ENCODE data around the gene PNMA6E.

Gene PNMA6E

DNA sequence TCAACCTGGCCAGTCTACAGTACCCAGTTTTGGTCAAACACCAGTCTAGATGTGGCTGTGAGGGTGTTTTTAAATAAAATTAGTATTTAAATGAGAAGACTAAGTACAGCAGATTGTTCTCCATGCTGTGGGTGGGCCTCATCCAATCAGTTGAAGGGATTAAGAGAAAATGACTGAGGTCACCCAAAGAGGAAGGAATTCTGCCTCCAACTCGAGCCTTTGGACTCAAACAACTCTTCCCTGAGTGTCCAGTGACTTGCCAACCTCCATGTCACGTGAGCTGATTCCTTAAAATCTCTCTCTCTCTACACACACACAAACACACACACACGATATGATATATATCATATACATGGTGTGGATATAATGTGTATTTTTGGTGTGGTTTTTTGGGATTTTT lies 34.7 kb upstream of the PNMA6E start:
- no peak for DNase-seq (ENCODE audit: low read depth)

DNA sequence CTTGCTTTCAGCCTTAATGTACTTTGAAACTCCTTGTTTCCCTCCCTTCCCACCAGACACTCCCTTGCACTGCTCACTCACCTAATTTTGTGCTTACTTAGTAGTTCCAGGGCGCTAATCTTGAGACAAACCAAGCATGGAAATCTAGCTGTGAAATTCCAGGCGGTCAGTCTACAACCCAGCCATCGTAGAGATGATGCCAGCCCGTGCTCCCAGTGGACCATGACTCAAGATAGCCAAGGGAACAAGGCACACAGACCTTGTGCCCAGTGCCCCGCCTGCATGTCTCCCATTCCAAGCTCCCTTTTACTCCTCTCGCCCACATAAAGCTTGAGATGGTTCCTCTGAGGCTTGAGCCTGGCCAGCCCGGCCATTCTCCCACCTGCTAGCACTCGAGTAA lies 33.7 kb upstream of the PNMA6E start:
- DNase-seq (ENCODE audit: low read depth): no peak

GRCh38 chrX:153433781-153434285 lies 32.7 kb upstream of the PNMA6E start:
- DNase-seq (ENCODE audit: low read depth): no peak

DNA sequence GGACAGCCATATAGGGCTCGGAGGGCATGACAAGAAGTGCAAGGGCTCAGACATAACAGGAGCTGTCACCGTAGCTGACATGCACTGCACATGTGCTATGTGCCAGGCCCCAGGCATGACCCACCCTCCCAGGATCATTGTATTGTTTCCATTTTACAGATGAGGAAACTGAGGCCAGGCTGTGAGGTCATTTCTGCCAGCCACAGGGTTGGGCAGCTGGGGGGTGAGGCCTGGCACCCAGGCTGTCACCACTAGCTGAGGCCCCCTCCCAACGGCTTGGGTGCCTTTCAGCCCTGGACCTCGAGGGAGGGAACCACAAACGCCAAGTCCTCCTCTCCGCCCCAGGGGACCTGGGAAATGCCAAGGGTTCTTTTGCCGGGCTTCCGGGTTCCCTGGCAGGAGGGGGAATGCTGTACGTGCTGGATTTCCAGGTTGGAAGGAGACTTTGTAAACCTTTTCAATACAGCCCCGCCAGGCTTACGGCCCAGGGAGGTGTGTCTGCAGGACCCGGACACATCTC lies 32.1 kb upstream of the PNMA6E start:
- DNase-seq (ENCODE audit: low read depth): no peak

GRCh38 chrX:153430796-153431195 lies 29.6 kb upstream of the PNMA6E start:
- no peak for DNase-seq (ENCODE audit: low read depth)

DNA sequence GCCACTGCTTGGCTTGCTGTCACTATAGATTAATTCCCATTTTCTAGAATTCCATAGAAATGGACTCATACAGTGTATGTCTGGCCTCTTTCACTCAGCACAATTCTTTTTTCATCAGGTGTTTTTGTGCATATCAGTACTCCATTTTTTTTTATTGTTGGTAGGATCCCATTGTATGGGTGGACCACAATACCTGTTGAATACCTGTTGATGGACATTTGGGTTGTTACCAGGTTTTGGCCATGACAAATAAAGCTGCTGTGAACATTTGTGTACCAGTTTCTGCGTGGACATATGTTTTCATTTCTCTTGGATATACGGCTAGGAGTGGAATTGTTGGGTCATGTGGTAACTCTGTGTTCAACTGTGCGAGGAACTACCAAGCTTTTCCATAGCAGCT lies 25.1 kb upstream of the PNMA6E start:
- DNase-seq (ENCODE audit: low read depth): no peak

GRCh38 chrX:153423652-153424051 lies 22.5 kb upstream of the PNMA6E start:
- no peak for DNase-seq (ENCODE audit: low read depth)

DNA sequence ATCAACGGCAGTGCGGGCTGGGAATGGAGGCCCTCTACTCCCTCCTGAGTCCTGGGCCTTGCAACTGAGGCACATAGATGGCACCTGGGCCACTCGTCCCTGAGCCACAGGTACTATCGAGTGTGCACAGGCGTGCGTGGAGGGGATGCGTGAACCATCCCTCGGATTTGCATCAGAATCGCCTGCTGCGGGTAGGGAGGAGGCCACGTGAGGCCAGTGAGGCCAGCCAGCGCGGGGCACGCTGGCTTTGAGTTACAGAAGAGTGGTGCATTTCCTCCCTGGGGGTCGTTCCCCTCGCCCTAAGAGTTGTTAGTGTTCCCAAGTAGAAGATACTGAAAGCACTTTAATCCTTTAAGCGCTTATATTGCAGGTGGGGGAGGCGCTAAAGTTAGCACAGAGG lies 20.7 kb upstream of the PNMA6E start:
- no peak for DNase-seq (ENCODE audit: low read depth)

DNA sequence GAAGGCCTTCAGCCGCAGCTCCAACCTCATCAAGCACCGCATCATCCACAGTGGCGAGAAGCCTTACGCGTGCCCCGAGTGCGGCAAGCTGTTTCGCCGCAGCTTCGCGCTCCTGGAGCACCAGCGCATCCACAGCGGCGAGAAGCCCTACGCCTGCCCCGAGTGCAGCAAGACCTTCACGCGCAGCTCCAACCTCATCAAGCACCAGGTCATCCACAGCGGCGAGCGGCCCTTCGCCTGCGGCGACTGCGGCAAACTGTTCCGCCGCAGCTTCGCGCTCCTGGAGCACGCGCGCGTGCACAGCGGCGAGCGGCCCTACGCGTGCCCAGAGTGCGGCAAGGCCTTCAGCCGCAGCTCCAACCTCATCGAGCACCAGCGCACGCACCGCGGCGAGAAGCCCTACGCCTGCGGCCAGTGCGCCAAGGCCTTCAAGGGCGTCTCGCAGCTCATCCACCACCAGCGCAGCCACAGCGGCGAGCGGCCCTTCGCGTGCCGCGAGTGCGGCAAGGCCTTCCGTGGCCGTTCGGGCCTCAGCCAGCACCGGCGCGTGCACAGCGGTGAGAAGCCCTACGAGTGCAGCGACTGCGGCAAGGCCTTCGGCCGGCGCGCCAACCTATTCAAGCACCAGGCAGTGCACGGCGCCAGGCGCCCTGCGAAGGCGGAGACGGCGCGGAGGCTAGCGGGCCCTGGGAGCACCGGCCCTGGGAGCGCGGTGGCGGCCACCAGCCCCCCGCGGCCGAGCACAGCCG lies 19.9 kb upstream of the PNMA6E start:
- DNase-seq (ENCODE audit: low read depth): no peak

DNA sequence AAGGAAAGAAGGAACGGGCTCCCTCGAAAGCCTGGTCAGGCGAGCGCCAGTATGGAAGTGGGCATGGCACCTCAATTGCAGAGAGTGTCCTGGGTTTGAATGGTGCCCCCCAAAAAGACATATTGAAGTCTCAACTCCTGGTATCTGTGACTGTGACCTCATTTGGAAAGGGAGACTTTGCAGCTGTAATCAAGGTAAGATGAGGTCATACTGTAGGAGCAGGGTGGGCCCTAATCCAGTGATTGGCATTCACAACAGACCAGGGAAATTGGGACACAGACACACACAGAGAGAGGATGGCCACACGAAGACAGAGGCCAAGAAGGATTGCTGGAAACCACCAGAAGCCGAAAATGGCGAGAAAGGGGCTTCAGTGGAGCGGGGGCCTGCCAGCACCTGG lies 16.5 kb upstream of the PNMA6E start:
- DNase-seq (ENCODE audit: low read depth): no peak

- no peak for DNase-seq (ENCODE audit: low read depth)
Measured at GRCh38 chrX:153416781-153417450, 15.8 kb upstream of the PNMA6E start.

- DNase-seq (ENCODE audit: low read depth): no peak
Measured at GRCh38 chrX:153414856-153415510, 13.8 kb upstream of the PNMA6E start.

DNA sequence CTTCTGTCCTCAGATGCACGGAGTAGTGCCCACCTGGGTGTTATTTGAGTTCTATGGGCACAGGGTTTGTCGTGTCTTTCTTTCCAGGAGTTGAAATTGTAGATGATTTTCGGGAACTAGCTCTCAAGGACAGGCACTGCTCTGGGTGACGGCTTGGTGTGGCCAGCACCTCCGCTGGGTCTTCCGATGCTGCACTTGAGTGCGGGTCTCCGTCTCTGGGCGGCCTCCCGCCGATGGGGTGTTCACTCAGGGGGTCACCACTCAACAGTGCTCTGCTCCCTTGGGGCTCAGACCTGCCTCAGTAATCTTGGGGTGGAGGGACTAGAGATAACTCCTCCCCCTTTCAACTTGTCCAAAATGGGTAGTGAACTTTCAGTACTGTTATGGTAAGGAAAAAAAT lies 12.6 kb upstream of the PNMA6E start:
- no peak for DNase-seq (ENCODE audit: low read depth)

DNA sequence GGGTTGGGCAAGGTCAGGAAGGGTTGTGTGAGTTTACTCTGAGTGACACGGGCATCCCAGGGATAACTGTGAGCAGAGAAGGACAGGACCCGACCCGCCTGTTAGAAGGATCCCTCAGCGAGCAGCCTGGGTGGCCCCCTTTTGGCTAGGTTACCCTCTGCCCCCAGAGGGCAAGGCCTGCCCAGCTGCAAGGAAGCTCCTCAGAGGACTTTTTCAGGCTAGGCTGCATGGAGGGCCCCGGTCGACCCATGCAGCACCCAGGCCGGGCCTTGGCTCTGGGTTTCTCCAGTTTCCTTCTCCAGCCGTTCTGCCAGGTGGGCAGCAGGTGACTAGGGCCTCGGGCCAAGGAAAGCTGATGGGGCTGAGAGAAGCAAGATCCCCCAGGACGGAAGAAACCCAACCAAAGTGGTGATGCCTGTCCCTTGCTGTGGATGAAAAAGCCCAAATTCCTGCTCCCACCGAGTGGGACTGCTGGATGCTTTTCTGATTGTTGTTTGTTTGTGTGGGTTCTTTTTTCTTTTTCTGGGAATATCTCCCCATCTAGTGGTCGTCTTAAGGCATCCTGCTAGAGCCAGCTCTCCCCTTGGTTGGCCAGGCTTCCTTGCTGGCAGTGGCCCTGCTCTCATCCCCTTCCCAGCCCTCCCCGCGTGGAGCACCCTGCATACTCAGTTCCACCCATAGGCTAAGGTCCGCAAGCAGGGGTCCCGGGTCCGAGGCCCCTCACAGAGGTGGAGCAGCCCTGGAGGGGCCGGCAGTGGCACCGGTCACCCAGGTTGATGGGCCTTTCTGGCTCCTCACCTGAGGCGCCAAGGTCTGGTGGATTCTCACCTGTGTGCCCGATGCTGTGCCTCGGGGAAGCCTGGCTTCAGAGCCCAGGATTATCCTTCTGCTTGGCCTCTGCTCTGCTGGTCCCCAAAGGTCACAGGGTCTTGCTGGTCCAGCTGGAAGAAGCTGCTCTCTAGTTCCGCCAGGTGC lies 11.9 kb upstream of the PNMA6E start:
- DNase-seq (ENCODE audit: low read depth): no peak

- no peak for DNase-seq (ENCODE audit: low read depth)
Measured at GRCh38 chrX:153411988-153412574, 10.9 kb upstream of the PNMA6E start.

DNA sequence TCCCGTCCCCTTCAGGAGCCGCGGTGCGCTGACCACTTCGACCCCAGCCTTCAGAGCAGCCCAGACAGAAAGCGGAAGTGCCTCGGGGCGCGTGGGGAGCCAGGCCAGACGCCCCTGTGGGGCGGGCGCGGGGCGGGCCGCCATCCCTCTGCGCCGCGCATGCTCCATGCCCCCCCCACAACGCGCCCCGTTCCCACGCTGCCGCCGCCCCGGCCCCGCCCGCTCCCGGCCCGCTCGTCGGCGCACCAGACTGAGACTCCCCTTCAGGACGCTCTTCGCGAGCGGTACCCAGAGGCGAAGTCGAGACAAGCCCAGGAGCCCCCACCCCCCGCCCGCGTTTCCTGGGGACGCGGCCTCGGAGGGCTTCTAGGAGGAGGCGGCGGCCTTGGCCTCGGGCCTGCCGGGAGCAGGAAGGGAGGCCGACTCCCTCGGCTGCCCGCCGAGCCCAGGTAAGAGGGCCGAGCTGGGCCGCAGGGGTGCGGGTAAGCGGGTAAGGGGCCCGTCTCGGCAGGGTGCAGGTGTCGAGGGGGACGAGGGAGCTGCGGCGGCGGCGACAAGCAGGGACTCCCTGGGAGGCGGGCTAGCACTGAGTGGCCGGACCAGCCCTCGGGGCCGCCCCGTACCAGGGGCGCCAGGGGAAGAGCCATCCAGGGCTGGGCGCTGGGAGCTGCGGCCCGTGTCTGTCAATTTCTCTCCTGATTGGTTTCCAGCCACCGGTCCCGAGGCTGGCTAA lies 10.3 kb upstream of the PNMA6E start, which contains the start of gene ZFP92:
Gene ZFP92 (plus strand): TSS at position 218 of the 733 bp plus-strand sequence. CDS start 6,851 bp downstream, outside the sequence.
- peak; percentile 7 for DNase-seq (ENCODE audit: low read depth)

DNA sequence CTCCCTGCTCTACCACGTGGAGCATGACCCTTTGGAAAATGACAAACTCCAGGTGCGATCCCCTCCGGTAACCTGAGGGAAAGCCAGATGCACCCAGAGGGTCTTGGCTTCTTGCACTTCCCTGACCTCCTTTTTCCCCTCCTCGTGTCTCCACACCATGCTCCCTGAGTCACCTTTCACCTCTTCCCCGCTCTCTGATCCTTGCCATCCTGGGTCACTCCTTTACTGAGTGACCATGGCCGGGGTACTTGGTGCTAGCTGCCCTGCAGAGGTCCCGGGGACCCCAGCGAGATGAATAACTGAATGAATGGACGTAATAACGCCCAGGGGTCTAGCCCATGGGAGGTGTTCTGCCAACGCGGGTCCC lies 9.7 kb upstream of the PNMA6E start:
- DNase-seq (ENCODE audit: low read depth): no peak

DNA sequence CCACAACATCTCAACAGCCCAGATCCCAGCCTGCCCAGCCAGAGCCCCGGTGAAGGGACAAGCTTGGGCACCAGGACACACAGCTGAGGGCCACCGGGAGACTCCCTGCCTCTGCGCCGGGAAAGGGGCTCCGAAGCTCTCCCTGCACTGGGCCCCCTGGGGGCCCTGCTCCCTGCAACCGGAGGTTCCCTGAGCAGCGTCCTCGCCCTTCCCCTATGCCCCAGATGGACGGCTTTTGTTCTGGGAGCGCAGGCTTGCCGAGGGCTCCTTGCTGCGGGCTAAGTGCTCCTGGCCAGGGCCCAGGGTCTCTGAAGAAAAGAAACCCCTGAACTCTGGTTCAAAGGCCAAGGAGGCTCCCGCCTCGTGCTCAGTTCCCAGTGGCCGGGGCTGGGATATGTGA lies 9.2 kb upstream of the PNMA6E start:
- no peak for DNase-seq (ENCODE audit: low read depth)

GRCh38 chrX:153409414-153410101 lies 8.4 kb upstream of the PNMA6E start:
- DNase-seq (ENCODE audit: low read depth): no peak

GRCh38 chrX:153408871-153409351 lies 7.8 kb upstream of the PNMA6E start:
- DNase-seq (ENCODE audit: low read depth): no peak

Measured in stimulated activated CD8-positive, alpha-beta memory T cell treated with anti-CD3 and anti-CD28 coated beads, Interleukin-15, amount 100 ng/mL, for 24 hours (primary cell).